Type B pancreatic cell (in vitro differentiated cells): Measurements from ENCODE around the gene IYD. TPM values are rescaled to one million over a fixed set of nuclear protein-coding genes. Genes with fewer than 3 reads are reported as not detected.

Source experiments
- DNase-seq: peaks from one replicate; pipeline ENCODE4 v3.0.0; 2021; ENCODE audit warnings: mixed read lengths; ENCODE audit not compliant: unreplicated experiment; ENCODE audit errors: extremely low spot score
- H3K27ac Mint-ChIP-seq: 2 replicates; pipeline ENCODE4 v1.8.0; 2021; ENCODE audit warnings: mild to moderate bottlenecking, mixed read lengths
- H3K27me3 Mint-ChIP-seq: 2 replicates; pipeline ENCODE4 v1.8.0; 2021; ENCODE audit warnings: mixed read lengths
- H3K36me3 Mint-ChIP-seq: 2 replicates; pipeline ENCODE4 v1.8.0; 2021; ENCODE audit warnings: mixed read lengths
- H3K4me1 Mint-ChIP-seq: one replicate; pipeline ENCODE4 v1.8.0; 2021; ENCODE audit warnings: mixed read lengths; ENCODE audit not compliant: unreplicated experiment
- H3K4me3 Mint-ChIP-seq: 2 replicates; pipeline ENCODE4 v1.8.0; 2021; ENCODE audit warnings: mild to moderate bottlenecking, mixed read lengths
- H3K9me3 Mint-ChIP-seq: 2 replicates; pipeline ENCODE4 v1.8.0; 2021; ENCODE audit warnings: mixed read lengths
- total RNA-seq: library from RNA; stranded (reverse); gene quantifications from 2 replicates; pipeline ENCODE4 v1.2.1, GENCODE V29; 2021; ENCODE audit warnings: low replicate concordance
- TF ChIP-seq, protein P1 (sequence below): fragments of 200-600 bp; sonication (generic); conservative IDR thresholded peaks from 2 replicates; pipeline ENCODE4 v1.5.0; 2021; ENCODE audit warnings: antibody characterized with exemption, mild to moderate bottlenecking

The IYD gene
- total RNA-seq, 1 donor from 2014 or later = 0.24 TPM

DNA sequence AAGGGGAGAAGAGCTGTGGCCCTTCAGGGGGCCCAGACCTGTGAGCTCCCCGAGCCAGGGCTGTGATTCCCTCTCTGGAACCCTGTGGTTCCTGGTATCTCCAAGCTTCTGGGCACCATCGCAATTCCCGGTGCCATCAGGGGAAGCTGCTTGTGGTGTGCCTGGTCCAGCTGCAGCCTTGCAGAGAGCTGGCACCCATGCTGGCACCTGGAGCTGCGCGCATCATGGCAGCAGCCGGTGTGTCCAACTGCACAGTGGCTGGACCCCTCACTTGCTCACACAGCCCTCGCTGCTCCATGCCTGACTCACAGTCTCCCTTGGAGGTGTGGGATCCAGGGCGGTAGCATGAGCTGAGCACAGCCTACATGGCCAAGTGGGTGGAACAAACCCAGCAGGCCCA, 56.7 kb downstream of the IYD start:
- Mint-ChIP-seq H3K27ac (no peak overlapping the region), H3K4me3 (no peak overlapping the region), H3K9me3 (no peaks in the 10 kb centered on the region), H3K36me3 (no peaks in the 10 kb centered on the region), H3K4me1 (peaks cover 24% of the 10 kb centered on the region), H3K27me3 (peaks cover 5% of the 10 kb centered on the region)
- no peak for DNase-seq
- TF ChIP-seq, protein P1, sequence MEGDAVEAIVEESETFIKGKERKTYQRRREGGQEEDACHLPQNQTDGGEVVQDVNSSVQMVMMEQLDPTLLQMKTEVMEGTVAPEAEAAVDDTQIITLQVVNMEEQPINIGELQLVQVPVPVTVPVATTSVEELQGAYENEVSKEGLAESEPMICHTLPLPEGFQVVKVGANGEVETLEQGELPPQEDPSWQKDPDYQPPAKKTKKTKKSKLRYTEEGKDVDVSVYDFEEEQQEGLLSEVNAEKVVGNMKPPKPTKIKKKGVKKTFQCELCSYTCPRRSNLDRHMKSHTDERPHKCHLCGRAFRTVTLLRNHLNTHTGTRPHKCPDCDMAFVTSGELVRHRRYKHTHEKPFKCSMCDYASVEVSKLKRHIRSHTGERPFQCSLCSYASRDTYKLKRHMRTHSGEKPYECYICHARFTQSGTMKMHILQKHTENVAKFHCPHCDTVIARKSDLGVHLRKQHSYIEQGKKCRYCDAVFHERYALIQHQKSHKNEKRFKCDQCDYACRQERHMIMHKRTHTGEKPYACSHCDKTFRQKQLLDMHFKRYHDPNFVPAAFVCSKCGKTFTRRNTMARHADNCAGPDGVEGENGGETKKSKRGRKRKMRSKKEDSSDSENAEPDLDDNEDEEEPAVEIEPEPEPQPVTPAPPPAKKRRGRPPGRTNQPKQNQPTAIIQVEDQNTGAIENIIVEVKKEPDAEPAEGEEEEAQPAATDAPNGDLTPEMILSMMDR = no peak

DNA sequence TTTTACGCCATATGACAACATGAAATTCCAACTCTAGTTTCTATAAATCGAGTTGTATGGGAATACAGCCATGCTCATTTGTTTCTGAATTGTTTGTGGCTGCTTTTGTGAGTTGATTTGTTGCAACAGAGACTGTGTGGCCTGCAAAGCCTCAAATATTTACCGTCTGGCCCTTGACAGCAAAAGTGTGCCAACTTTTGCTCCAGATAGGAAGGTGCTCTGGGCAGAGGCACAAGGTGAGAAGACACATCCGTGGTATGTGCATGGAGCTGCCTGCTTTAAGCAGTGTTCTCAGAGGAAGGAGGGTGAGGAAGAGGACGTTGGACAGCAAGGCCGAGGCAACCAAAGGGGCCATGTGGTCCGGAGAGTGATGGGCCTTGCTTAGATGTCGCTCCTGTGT, 57.4 kb downstream of the IYD start:
- Mint-ChIP-seq H3K36me3 (no peaks in the 10 kb centered on the region), H3K4me1 (peaks cover 24% of the 10 kb centered on the region), H3K9me3 (no peaks in the 10 kb centered on the region), H3K27me3 (peaks cover 3% of the 10 kb centered on the region), H3K27ac (no peak overlapping the region), H3K4me3 (no peak overlapping the region)
- TF ChIP-seq, protein P1 = no peak
- no peak for DNase-seq

DNA sequence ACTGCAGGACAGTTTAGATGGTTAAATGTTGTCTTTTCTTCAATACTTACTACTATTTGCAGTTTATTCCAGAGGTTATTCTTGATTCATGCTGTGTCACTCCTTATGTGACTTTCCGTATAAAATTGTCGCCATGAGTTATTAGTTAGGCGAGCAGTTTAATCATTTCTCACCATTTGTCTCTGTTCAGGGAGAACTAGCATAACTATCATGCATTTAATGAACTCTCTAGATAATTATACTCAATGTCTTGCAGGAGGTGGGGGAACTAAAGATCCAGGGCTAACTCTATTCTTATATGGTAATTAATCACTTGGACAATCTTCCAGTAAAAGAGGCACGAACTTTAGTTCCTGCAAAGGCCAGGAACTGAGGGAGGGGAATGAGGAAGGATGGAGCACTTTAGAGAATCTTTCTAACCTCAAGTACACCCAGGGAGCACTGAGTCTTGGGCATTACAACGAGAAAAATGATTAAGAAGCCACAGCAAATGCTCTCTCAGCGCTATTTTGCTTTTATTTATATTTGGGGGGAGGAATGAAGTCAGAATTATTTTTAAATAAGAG, 58.3 kb downstream of the IYD start:
- no peaks in the 10 kb centered on the region for H3K36me3 Mint-ChIP-seq
- TF ChIP-seq, protein P1 = no peak
- no peaks in the 10 kb centered on the region for H3K9me3 Mint-ChIP-seq
- no peak for DNase-seq
- H3K27ac Mint-ChIP-seq = no peak overlapping the region
- H3K4me1 Mint-ChIP-seq = peaks cover 24% of the 10 kb centered on the region
- peaks cover 3% of the 10 kb centered on the region for H3K27me3 Mint-ChIP-seq
- H3K4me3 Mint-ChIP-seq = no peak overlapping the region

DNA sequence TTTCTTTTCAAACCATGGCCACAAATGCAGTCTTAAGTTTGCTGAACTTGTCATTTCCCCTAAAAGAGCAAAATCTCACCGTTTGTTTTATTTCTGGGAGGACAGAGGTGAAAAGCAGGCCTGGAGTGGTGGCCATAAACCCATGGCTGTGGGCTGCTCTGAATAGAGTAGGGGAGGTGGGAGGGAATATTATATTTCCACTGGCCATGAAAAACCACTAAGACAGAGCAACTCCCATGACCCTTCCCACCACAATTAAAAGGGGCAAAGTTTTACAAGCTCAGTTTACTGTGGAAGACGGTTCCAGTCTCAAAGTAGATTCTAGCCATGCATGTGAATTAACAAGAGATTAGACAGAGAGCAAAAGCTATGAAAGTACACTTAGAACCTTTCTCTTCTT, 59.0 kb downstream of the IYD start:
- Mint-ChIP-seq H3K27me3 (peaks cover 3% of the 10 kb centered on the region), H3K27ac (no peak overlapping the region), H3K9me3 (no peaks in the 10 kb centered on the region), H3K4me1 (peaks cover 24% of the 10 kb centered on the region), H3K4me3 (no peak overlapping the region), H3K36me3 (no peaks in the 10 kb centered on the region)
- no peak for DNase-seq
- TF ChIP-seq, protein P1 = no peak

DNA sequence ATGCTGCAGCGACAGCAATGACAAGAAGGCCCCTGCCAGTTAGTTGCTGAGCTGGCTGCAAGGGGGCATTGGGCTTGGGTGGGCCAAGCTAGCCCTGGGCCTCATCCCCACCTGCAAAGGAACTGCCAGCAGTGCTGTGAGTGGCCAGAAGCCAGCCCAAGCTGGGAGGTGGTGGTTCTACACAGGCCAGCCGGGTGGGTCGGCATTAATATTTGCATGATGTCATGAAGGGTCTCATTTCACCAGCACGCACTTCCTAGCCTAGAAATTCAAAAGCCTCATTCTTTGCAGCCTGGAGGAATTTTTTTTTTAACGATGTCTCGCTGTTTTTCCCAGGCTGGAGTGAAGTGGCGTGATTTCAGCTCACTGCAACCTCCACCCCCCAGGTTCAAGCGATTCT, 62.0 kb downstream of the IYD start:
- TF ChIP-seq, protein P1 = no peak
- Mint-ChIP-seq H3K27ac (no peak overlapping the region), H3K27me3 (peaks cover 6% of the 10 kb centered on the region), H3K4me3 (no peak overlapping the region), H3K9me3 (no peaks in the 10 kb centered on the region), H3K4me1 (peaks cover 24% of the 10 kb centered on the region), H3K36me3 (no peaks in the 10 kb centered on the region)
- DNase-seq = no peak

DNA sequence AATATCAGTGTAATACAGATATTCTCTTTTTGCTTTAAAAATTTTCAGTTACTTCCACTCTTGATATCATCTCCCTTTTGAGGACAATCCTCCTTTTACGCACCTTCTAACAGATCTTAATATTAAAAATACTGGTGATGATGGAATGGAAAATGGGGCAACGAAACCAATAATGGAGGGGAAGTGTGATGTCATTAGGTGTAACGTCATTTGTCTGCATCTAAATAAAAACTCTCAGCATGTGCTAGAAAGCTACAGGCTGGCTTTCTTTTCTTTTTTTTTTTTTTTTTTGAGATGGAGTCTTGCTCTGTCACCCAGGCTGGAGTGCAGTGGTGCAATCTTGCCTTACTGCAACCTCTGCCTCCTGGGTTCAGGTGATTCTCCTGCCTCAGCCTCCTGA, 66.5 kb downstream of the IYD start:
- Mint-ChIP-seq H3K4me1 (no peaks in the 10 kb centered on the region), H3K9me3 (peaks cover 4% of the 10 kb centered on the region), H3K4me3 (no peak overlapping the region), H3K27me3 (peaks cover 8% of the 10 kb centered on the region), H3K36me3 (no peaks in the 10 kb centered on the region), H3K27ac (no peak overlapping the region)
- TF ChIP-seq, protein P1 = no peak
- no peak for DNase-seq
